ENCODE results near the gene CPNE8.

Gene CPNE8

GRCh38 chr12:38610808-38611350 lies 294.5 kb downstream of the CPNE8 start:
- no peak for DNase-seq

DNA sequence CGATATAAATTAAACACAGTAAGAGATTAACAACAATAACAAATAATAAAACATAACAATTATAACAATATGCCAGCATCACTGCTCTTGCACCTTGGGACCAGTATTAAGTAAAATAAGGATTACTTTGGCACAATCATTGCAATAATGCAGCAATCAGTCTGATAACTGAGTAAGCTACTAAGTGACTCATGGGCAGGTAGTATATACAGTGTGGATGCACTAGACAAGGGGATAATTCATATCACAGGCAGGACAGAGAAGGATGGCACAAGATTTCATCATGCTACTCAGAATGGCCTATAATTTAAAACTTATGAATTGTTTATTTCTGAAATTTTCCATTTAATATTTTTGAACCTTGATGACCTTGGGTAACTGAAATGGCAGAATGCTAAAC lies 298.1 kb downstream of the CPNE8 start:
- no peak for DNase-seq

All from bone marrow (tissue), 2 donors.